Epithelial cell of alveolus of lung (primary cell): ENCODE data around the gene RGS7BP. TPM values are rescaled to one million over a fixed set of nuclear protein-coding genes. Genes with fewer than 3 reads are reported as not detected.

Experiments used
- total RNA-seq: library from RNA; depleted of rRNA; stranded (reverse); fragments of >200 nt; gene quantifications from 2 replicates; pipeline ENCODE4 v1.2.1, GENCODE V29; 2015

RGS7BP gene
- under 0.01 TPM in 1 of 2 replicates, not detected in the other for total RNA-seq

GRCh38 chr5:64505769-64506566 is at the start of gene RGS7BP:
Gene RGS7BP, plus strand, starts transcription at chr5:64506015. Its CDS starts 610 bp downstream, at chr5:64506625.

Other genes starting within 250 kb of the RGS7BP start
- gene SHISAL2B, start 184.5 kb downstream of the RGS7BP start, total RNA-seq, result 4.3 TPM in 1 of 2 replicates, not detected in the other